HG02610 (cell line): ENCODE data around the gene FAAH.

ENCODE experiments used
- ATAC-seq: cut with Tn5 transposase; IDR thresholded peaks from one replicate; pipeline ENCODE4 v1.9.1; 2021; ENCODE audit warnings: mild to moderate bottlenecking, moderate library complexity; ENCODE audit not compliant: unreplicated experiment

FAAH gene

GRCh38 chr1:46400421-46400820, 6.3 kb downstream of the FAAH start:
- no peak for ATAC-seq

- ATAC-seq = no peak
These were observed 7.2 kb downstream of the FAAH start for GRCh38 chr1:46401154-46401913.

GRCh38 chr1:46401964-46402626, 8.0 kb downstream of the FAAH start:
- no peak for ATAC-seq

GRCh38 chr1:46403916-46404315, 9.8 kb downstream of the FAAH start:
- no peak for ATAC-seq

GRCh38 chr1:46404482-46405196, 10.5 kb downstream of the FAAH start:
- no peak for ATAC-seq

GRCh38 chr1:46405197-46405555, 11.1 kb downstream of the FAAH start:
- ATAC-seq = no peak

GRCh38 chr1:46405724-46406123, 11.6 kb downstream of the FAAH start:
- no peak for ATAC-seq

GRCh38 chr1:46406881-46407608, 12.9 kb downstream of the FAAH start:
- no peak for ATAC-seq

- ATAC-seq = no peak
These were observed 13.5 kb downstream of the FAAH start for GRCh38 chr1:46407636-46408035.

GRCh38 chr1:46408356-46409062, 14.4 kb downstream of the FAAH start:
- no peak for ATAC-seq

GRCh38 chr1:46409063-46409372, 14.9 kb downstream of the FAAH start:
- no peak for ATAC-seq

GRCh38 chr1:46410156-46411009, 16.3 kb downstream of the FAAH start:
- ATAC-seq = no peak

GRCh38 chr1:46411010-46411405, 16.9 kb downstream of the FAAH start:
- ATAC-seq = no peak

- ATAC-seq = no peak
These were observed 17.7 kb downstream of the FAAH start for GRCh38 chr1:46411601-46412341.

GRCh38 chr1:46412893-46413595, 18.9 kb downstream of the FAAH start:
- no peak for ATAC-seq

GRCh38 chr1:46413596-46413985, 19.5 kb downstream of the FAAH start:
- ATAC-seq = no peak

- no peak for ATAC-seq
These were observed 21.4 kb downstream of the FAAH start for GRCh38 chr1:46415514-46415913.

- ATAC-seq = no peak
These were observed 24.9 kb downstream of the FAAH start for GRCh38 chr1:46418976-46419375.

GRCh38 chr1:46420533-46420915, 26.4 kb downstream of the FAAH start:
- no peak for ATAC-seq
